ENCODE data around the gene UGT3A2. TPM values are rescaled to one million over a fixed set of nuclear protein-coding genes. Genes with fewer than 3 reads are reported as not detected.
"Not testable (repeated sequence)": the region's sequence is repeated elsewhere in the genome, so short reads cannot be mapped to it uniquely, and the experiment has no call there.

Gene UGT3A2
- total RNA-seq, 1 experiment from 2014 or later: 0.10 TPM

- BruUV-seq (replicated peaks): no TSS peak
- H3K9me3 ChIP-seq (ENCODE audit: control insufficient read depth, insufficient read depth, low read depth, low read length): no peaks in the 10 kb centered on the region
- no peak overlapping the region for H3K27ac ChIP-seq (ENCODE audit: low read length)
- H3K36me3 ChIP-seq (ENCODE audit: control insufficient read depth, insufficient read depth, low read length): no peaks in the 10 kb centered on the region
- H3K27me3 ChIP-seq (ENCODE audit: control insufficient read depth, insufficient read depth, low read length): no peaks in the 10 kb centered on the region
- ChIA-PET CTCF (no interaction called here), POLR2A (no interaction called here)
- TF ChIP-seq REST (IDR thresholded peaks at IDR 0.05; ENCODE audit: insufficient read depth in 1 of 2, low read depth in 2 of 2, low read length in 1 of 2) (no peak), POLR2AphosphoS5 (IDR thresholded peaks at IDR 0.05; ENCODE audit: low read depth, low read length) (no peak), TCF7L2 (IDR thresholded peaks at IDR 0.05; ENCODE audit: low read depth, low read length) (no peak), SIN3A (IDR thresholded peaks at IDR 0.05; ENCODE audit: borderline replicate concordance, insufficient read depth, low read depth, low read length) (no peak), CTCF (IDR thresholded peaks at IDR 0.05) (no peak)
- H3K4me1 ChIP-seq (ENCODE audit: control insufficient read depth, insufficient read depth, low read length): no peaks in the 10 kb centered on the region
- ATAC-seq: no peak
- intact Hi-C loops (cut with micrococcal nuclease; ENCODE audit: unreplicated experiment) (no loop called here), in situ Hi-C loops (cut with HindIII; ENCODE audit: low pct_unique_long_range_greater_than_20kb, low sequenced_read_pairs) (no loop called here)
- no peak for DNase-seq (ENCODE audit: low read depth, low spot score)
- no peak overlapping the region for H3K4me3 ChIP-seq (ENCODE audit: low read depth in 2 of 2, low read length in 2 of 2)
These were observed 39.8 kb downstream of the UGT3A2 start for GRCh38 chr5:36026706-36027465.

- POLR2A ChIA-PET; BruUV-seq (replicated peaks); H3K4me3 ChIP-seq (ENCODE audit: low read depth in 2 of 2, low read length in 2 of 2); H3K9me3 ChIP-seq (ENCODE audit: control insufficient read depth, insufficient read depth, low read depth, low read length); H3K27ac ChIP-seq (ENCODE audit: low read length); intact Hi-C loops (cut with micrococcal nuclease; ENCODE audit: unreplicated experiment); DNase-seq (ENCODE audit: low read depth, low spot score); in situ Hi-C loops (cut with HindIII; ENCODE audit: low pct_unique_long_range_greater_than_20kb, low sequenced_read_pairs); H3K27me3 ChIP-seq (ENCODE audit: control insufficient read depth, insufficient read depth, low read length); ATAC-seq; CTCF ChIA-PET; H3K36me3 ChIP-seq (ENCODE audit: control insufficient read depth, insufficient read depth, low read length); H3K4me1 ChIP-seq (ENCODE audit: control insufficient read depth, insufficient read depth, low read length): not testable (repeated sequence)
These were observed 44.4 kb downstream of the UGT3A2 start for GRCh38 chr5:36022246-36022645.

- ATAC-seq, POLR2A ChIA-PET: not testable (repeated sequence)
These were observed 47.1 kb downstream of the UGT3A2 start for GRCh38 chr5:36019584-36019983.

More at GRCh38 chr5:36019584-36019983, 47.1 kb downstream of the UGT3A2 start:
- H3K27ac ChIP-seq (ENCODE audit: low read length); H3K4me3 ChIP-seq (ENCODE audit: low read depth in 2 of 2, low read length in 2 of 2); H3K36me3 ChIP-seq (ENCODE audit: control insufficient read depth, insufficient read depth, low read length); DNase-seq (ENCODE audit: low read depth, low spot score); intact Hi-C loops (cut with micrococcal nuclease; ENCODE audit: unreplicated experiment); in situ Hi-C loops (cut with HindIII; ENCODE audit: low pct_unique_long_range_greater_than_20kb, low sequenced_read_pairs); BruUV-seq (replicated peaks); CTCF ChIA-PET; H3K4me1 ChIP-seq (ENCODE audit: control insufficient read depth, insufficient read depth, low read length); H3K27me3 ChIP-seq (ENCODE audit: control insufficient read depth, insufficient read depth, low read length); H3K9me3 ChIP-seq (ENCODE audit: control insufficient read depth, insufficient read depth, low read depth, low read length): not testable (repeated sequence)

Data from Panc1 (cell line).